Naive thymus-derived CD4-positive, alpha-beta T cell (primary cell): ENCODE data around the gene LGALS7B. TPM values are rescaled to one million over a fixed set of nuclear protein-coding genes. Genes with fewer than 3 reads are reported as not detected.

Experiments used
- ATAC-seq: fragments of 150-1000 bp; cut with Tn5 transposase; 2 replicates; pipeline ENCODE4 v1.10.0; 2021; ENCODE audit warnings: mild to moderate bottlenecking, moderate library complexity
- CTCF ChIA-PET: fragments of 350-600 bp; sonication (Branson Sonifier 250); formaldehyde crosslinking; loops from one replicate; lab custom pipeline; 2021; ENCODE audit warnings: antibody characterized with exemption; lab: Charles Lee
- POLR2A ChIA-PET: fragments of 350-600 bp; sonication (Branson Sonifier 250); formaldehyde crosslinking; loops from one replicate; lab custom pipeline; 2021; ENCODE audit warnings: antibody characterized with exemption, inconsistent platforms; lab: Charles Lee
- DNase-seq, 9 donors: peaks; one replicate each; pipeline versions ENCODE4 v3.0.0 to v3.0.0-alpha.2; 2020 to 2022; ENCODE audit warnings: mixed read lengths in 1 of 9
- H3K27ac ChIP-seq: one replicate; pipeline ENCODE4 v1.7.0; 2013; ENCODE audit warnings: mild to moderate bottlenecking, low read depth, low read length, moderate library complexity
- H3K27me3 ChIP-seq, 2 donors: one replicate each; pipeline ENCODE4 v1.7.0; 2013; ENCODE audit warnings: low read length in 2 of 2, mild to moderate bottlenecking in 2 of 2, moderate library complexity in 2 of 2; ENCODE audit not compliant: control insufficient read depth in 2 of 2, insufficient read depth in 2 of 2
- H3K36me3 ChIP-seq, 3 experiments: 1 replicate in 2 of 3; 2 replicates in 1 of 3; pipeline ENCODE4 v1.7.0; 2013; ENCODE audit warnings: low read length in 3 of 3, mild to moderate bottlenecking in 3 of 3, moderate library complexity in 1 of 3; ENCODE audit not compliant: insufficient read depth in 3 of 3, control insufficient read depth in 2 of 3
- H3K4me1 ChIP-seq, 2 donors: one replicate each; pipeline ENCODE4 v1.7.0; 2013; ENCODE audit warnings: low read length in 2 of 2, mild to moderate bottlenecking in 2 of 2, moderate library complexity in 1 of 2; ENCODE audit not compliant: control insufficient read depth in 2 of 2, insufficient read depth in 2 of 2
- H3K4me3 ChIP-seq: 2 replicates; pipeline ENCODE4 v1.7.0; 2013; ENCODE audit warnings: mild to moderate bottlenecking, low read length
- H3K9me3 ChIP-seq, 3 experiments: 1 replicate in 2 of 3; 2 replicates in 1 of 3; pipeline ENCODE4 v1.7.0; 2013; ENCODE audit warnings: low read length in 3 of 3; ENCODE audit not compliant: control insufficient read depth in 2 of 3
- H3K27ac Mint-ChIP-seq, 9 donors: one replicate each; pipeline ENCODE4 v1.8.0; 2020 to 2022; ENCODE audit warnings: mixed read lengths in 9 of 9, mild to moderate bottlenecking in 8 of 9, moderate library complexity in 5 of 9, inconsistent platforms in 2 of 9
- H3K27me3 Mint-ChIP-seq, 5 donors: one replicate each; pipeline ENCODE4 v1.8.0; 2021 to 2022; ENCODE audit warnings: mixed read lengths in 5 of 5, mild to moderate bottlenecking in 1 of 5
- H3K36me3 Mint-ChIP-seq, 5 donors: one replicate each; pipeline ENCODE4 v1.8.0; 2020 to 2022; ENCODE audit warnings: mixed read lengths in 5 of 5, mild to moderate bottlenecking in 3 of 5, inconsistent platforms in 1 of 5
- H3K4me1 Mint-ChIP-seq, 7 donors: one replicate each; pipeline ENCODE4 v1.8.0; 2020 to 2022; ENCODE audit warnings: mixed read lengths in 7 of 7, mild to moderate bottlenecking in 3 of 7, inconsistent platforms in 1 of 7
- H3K4me3 Mint-ChIP-seq, 10 donors: one replicate each; pipeline ENCODE4 v1.8.0; 2020 to 2022; ENCODE audit warnings: mild to moderate bottlenecking in 10 of 10, mixed read lengths in 10 of 10, moderate library complexity in 6 of 10, inconsistent platforms in 2 of 10
- H3K9me3 Mint-ChIP-seq, 11 donors: one replicate each; pipeline ENCODE4 v1.8.0; 2020 to 2022; ENCODE audit warnings: mixed read lengths in 11 of 11, mild to moderate bottlenecking in 4 of 11, inconsistent platforms in 1 of 11, moderate library complexity in 1 of 11
- intact Hi-C, 2 donors: fragments of 100-400 bp; cut with micrococcal nuclease; formaldehyde crosslinking; loops; one replicate each; pipeline ENCODE4 v1.15.1; 2023
- polyA plus RNA-seq, 2 donors: library from polyadenylated mRNA; unstranded; fragments of 300-500 nt; fragmentation: Illumina TruSeq; gene quantifications; one replicate each; pipeline ENCODE4 v1.2.3, GENCODE V29; 2021
- total RNA-seq, 6 experiments: library from RNA in 5 of 6; stranded (reverse) in 5 of 6; gene quantifications; 1 replicate in 5 of 6; 2 replicates in 1 of 6; pipeline ENCODE4 v1.2.3 and lab custom pipeline; 2021 to 2026

The LGALS7B gene
- not detected for total RNA-seq
- not detected for polyA plus RNA-seq
- total RNA-seq (lab: John Stamatoyannopoulos, UW), result not detected

DNA sequence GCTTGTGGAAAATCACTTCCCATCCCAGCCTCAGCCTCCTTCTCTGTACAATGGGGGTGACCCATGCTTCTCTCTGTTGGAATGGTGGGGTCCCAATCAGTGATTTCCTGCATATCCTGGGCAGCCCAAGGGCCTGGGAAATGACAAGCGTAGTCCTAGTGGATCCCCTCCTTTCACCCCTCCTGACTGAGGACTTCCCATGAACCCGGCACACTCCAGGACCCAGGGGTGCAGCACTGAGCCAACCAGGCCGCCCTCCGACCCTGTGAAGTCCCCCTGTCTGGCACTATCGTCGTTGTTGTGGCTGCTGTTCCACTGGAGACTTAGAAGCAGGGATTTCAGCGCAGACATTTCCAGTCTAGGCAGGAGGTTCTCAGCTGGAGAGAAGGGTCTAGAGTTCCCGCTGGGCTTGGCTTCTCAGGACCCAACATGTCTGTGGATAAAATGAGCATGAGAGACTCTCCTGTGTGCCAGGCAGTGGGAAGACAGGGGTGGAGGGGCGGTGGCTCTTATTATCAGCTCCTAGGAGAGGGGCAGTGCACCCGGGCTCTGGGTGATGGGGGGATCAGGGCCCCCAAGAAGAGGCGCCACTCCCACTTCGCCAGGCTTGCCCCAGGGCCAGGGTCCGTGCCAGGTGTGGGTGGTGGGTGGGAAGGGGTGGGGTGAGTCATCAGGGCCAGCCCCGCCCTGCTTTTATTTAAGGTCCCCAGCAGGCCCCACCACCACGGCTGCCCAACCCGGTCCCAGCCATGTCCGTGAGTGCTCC is at the start of gene LGALS7B:
LGALS7B (plus strand) TSS at position 723 of the 766 bp plus-strand sequence; CDS start at position 750, 27 bp downstream.
- ChIA-PET POLR2A (no interaction called here), CTCF (no interaction called here)
- H3K27ac Mint-ChIP-seq, result peak within 1 kb of the TSS in 3 of 9 donors; percentile 7 to 76 (median 38)
- H3K36me3 Mint-ChIP-seq, result no peaks in the 10 kb centered on the region
- no peak within 1 kb of the TSS for H3K4me3 ChIP-seq
- no peaks in the 10 kb centered on the region for H3K36me3 ChIP-seq
- H3K4me1 ChIP-seq, result no peaks in the 10 kb centered on the region
- intact Hi-C loops, result loop anchor here in 1 of 2 donors (2.0 kb wide), 1 partner anchor 20 kb away; no protein-coding TSS in a partner anchor
- H3K9me3 ChIP-seq, result no peaks in the 10 kb centered on the region
- no peak for ATAC-seq
- no peaks in the 10 kb centered on the region for H3K9me3 Mint-ChIP-seq
- DNase-seq, result no peak
- peaks cover 0 to 4% (median 0%) of the 10 kb centered on the region in 5 donors for H3K27me3 Mint-ChIP-seq
- H3K27ac ChIP-seq, result no peak within 1 kb of the TSS
- H3K27me3 ChIP-seq, result no peaks in the 10 kb centered on the region
- H3K4me3 Mint-ChIP-seq, result peak within 1 kb of the TSS in 2 of 10 donors; percentile 25 to 63
- peaks cover 0 to 7% (median 5%) of the 10 kb centered on the region in 7 donors for H3K4me1 Mint-ChIP-seq

DNA sequence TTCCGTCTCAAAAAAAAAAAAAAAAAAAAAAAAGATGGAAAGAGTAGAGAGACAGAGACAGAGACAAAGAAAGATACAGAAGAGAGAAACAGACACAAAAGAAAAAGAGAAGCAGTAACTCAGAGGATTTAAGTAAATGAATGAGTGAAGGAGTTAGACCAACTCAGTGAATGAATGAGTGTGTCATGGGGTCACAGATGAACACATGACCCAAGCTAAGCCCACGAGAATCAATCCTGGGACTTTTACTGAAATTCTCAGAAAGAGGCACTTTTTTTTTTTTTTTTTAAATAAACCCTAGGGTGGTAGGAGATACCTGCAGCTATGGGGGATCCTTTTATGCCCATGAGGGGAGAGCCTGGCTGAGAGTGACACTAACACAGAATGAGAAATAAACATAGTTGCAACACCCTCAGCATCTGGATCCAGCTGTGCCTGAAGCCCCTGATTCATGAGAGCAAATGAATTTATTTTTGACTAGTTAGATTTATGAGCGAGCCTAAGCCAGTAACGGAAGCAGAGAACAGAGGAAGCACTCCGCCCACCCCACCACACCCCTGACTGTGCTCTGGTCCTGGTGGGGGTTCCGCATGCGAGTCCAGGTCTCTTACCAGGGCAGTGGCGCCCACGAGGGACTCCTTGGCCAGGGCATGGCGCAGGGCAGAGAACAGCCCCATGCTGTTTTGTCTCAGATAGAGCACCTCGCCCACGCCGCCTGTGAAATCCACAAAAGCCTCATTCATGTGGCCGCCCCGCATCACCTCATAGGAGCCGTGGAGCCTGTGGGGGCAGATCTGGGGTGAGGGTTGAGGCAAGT is 49.4 kb upstream of the LGALS7B start:
- DNase-seq, result no peak
- CTCF ChIA-PET, result no interaction called here

DNA sequence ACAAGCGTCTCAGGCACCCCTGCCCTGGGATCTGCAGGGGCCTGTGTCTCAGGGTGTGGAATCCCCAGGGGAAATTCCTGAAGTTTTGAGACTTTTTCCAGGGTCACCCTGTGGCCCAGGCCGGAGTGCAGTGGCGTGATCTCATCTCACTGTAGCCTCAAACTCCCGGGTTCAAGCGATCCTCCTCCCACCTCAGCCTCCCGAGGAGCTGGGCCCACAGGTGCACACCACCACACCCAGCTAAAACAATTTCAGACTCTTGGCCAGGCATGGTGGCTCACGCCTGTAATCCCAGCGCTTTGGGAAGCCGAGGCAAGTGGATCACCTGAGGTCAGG is 48.8 kb upstream of the LGALS7B start:
- intact Hi-C loops, result no loop called here
- peaks cover 2 to 13% of the 10 kb centered on the region in 2 donors for H3K4me1 ChIP-seq
- peaks cover 7 to 29% (median 14%) of the 10 kb centered on the region in 7 donors for H3K4me1 Mint-ChIP-seq
- H3K27ac Mint-ChIP-seq, result no peak overlapping the region
- ChIA-PET CTCF (no interaction called here), POLR2A (interaction anchor here (0.7 kb wide), 2 partner anchors 106 to 109 kb away, joined by 3 to 4 read pairs; no protein-coding TSS in a partner anchor)
- H3K4me3 Mint-ChIP-seq, result no peak overlapping the region
- DNase-seq, result no peak
- H3K4me3 ChIP-seq, result no peak overlapping the region
- peaks cover 0 to 3% (median 0%) of the 10 kb centered on the region in 5 donors for H3K36me3 Mint-ChIP-seq
- no peaks in the 10 kb centered on the region for H3K36me3 ChIP-seq
- H3K9me3 ChIP-seq, result no peaks in the 10 kb centered on the region
- ATAC-seq, result no peak
- no peak overlapping the region for H3K27ac ChIP-seq
- H3K27me3 ChIP-seq, result no peaks in the 10 kb centered on the region
- H3K9me3 Mint-ChIP-seq, result peaks cover 0 to 3% (median 0%) of the 10 kb centered on the region in 11 donors
- peaks cover 0 to 10% (median 0%) of the 10 kb centered on the region in 5 donors for H3K27me3 Mint-ChIP-seq

More for the DNA sequence above, 49.4 kb upstream of the LGALS7B start:
- Histone ChIP-seq H3K27me3 (no peaks in the 10 kb centered on the region), H3K9me3 (no peaks in the 10 kb centered on the region), H3K36me3 (no peaks in the 10 kb centered on the region), H3K4me3 (no peak overlapping the region), H3K4me1 (peaks cover 8 to 19% of the 10 kb centered on the region in 2 donors), H3K27ac (no peak overlapping the region)
- Mint-ChIP-seq H3K4me3 (peak overlapping the region in 2 of 10 donors; percentile 29 to 30), H3K27ac (peak overlapping the region in 2 of 9 donors; percentile 13 to 52), H3K36me3 (peaks cover 0 to 3% (median 0%) of the 10 kb centered on the region in 5 donors), H3K9me3 (peaks cover 0 to 5% (median 0%) of the 10 kb centered on the region in 11 donors), H3K4me1 (peaks cover 7 to 33% (median 20%) of the 10 kb centered on the region in 7 donors), H3K27me3 (peaks cover 0 to 10% (median 0%) of the 10 kb centered on the region in 5 donors)
- POLR2A ChIA-PET, result interaction anchor here (0.6 to 0.7 kb wide), 3 partner anchors 106 to 817 kb away, joined by 3 to 4 read pairs (median 3); no protein-coding TSS in a partner anchor
- intact Hi-C loops, result loop anchor here in 1 of 2 donors (5.0 kb wide), 1 partner anchor 92 kb away; the partner anchor contains the start of gene ACTN4
- no peak for ATAC-seq

DNA sequence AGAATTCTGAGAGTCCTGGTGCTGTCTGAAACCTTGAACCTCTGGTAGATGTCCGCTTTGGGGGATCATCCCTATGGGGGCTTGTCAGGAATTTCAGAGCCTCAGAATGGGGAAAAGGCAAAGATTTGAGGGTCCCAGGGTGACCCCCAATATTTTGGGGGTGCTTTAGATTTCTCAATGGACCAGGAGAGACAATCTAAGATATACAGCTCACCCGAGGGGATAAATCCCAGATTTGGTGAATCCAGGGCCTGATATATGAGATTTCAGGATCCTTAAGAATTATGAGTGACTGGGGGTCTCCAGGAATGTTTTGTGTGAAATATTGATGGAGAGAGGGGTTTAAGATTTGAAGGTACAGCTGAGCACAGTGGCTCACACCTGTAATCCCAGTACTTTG is 48.1 kb upstream of the LGALS7B start:
- Mint-ChIP-seq H3K27me3 (peaks cover 0 to 10% (median 0%) of the 10 kb centered on the region in 5 donors), H3K27ac (no peak overlapping the region), H3K4me3 (no peak overlapping the region), H3K9me3 (peaks cover 0 to 3% (median 0%) of the 10 kb centered on the region in 11 donors), H3K4me1 (peaks cover 7 to 29% (median 12%) of the 10 kb centered on the region in 7 donors), H3K36me3 (peaks cover 0 to 3% (median 0%) of the 10 kb centered on the region in 5 donors)
- ChIA-PET POLR2A (no interaction called here), CTCF (no interaction called here)
- no peak for DNase-seq
- intact Hi-C loops, result no loop called here
- H3K36me3 ChIP-seq, result no peaks in the 10 kb centered on the region
- no peaks in the 10 kb centered on the region for H3K9me3 ChIP-seq
- no peaks in the 10 kb centered on the region for H3K27me3 ChIP-seq
- H3K27ac ChIP-seq, result no peak overlapping the region
- H3K4me1 ChIP-seq, result peaks cover 0 to 12% of the 10 kb centered on the region in 2 donors
- ATAC-seq, result no peak
- H3K4me3 ChIP-seq, result no peak overlapping the region

DNA sequence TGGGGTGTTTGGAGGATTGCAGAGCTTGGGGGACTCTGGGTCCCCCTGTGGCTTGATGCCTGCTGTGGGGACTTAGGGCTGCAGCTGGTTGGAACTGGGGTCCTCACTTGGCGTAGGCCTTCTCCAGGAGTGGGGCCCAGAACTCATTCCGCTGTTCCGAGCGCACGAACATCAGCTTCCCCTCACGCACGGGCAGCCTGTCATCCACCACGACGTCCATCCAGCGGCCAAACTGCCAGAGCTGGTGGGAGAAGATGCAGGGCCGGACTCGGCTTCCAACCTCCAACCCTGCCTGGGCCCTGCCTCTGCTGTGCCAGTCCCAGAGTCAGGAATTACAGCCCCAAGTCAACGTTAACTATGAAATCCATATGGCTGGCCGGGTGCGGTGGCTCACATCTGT is 47.3 kb upstream of the LGALS7B start:
- CTCF ChIA-PET, result interaction anchor here (0.6 kb wide), 1 partner anchor 15 kb away, joined by 3 read pairs; no protein-coding TSS in a partner anchor
- peaks cover 0 to 7% (median 0%) of the 10 kb centered on the region in 5 donors for H3K27me3 Mint-ChIP-seq
- H3K27ac ChIP-seq, result no peak overlapping the region

DNA sequence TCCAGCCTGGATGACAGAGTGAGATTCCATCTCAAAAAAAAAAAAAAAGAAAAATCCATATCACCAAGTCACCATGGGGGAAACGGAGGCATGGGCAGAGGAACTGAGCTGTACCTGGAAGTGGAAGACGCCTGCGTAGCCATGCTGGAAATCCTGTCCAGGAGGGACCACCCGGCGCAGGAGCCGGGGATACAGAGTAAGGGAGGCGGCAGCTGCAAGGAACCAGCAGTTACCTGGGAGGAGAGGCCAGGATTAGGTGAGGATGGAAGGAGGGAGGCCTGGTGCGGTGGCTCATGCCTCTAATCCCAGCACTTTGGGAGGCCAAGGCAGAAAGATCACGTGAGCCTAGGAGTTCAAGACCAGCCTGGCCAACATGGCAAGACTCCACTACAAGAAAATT is 46.7 kb upstream of the LGALS7B start:
- CTCF ChIA-PET, result interaction anchor here (0.6 kb wide), 1 partner anchor 19 kb away, joined by 3 read pairs; no protein-coding TSS in a partner anchor
- Histone ChIP-seq H3K27ac (no peak overlapping the region), H3K9me3 (no peaks in the 10 kb centered on the region), H3K4me1 (peaks cover 0 to 12% of the 10 kb centered on the region in 2 donors), H3K27me3 (no peaks in the 10 kb centered on the region), H3K36me3 (no peaks in the 10 kb centered on the region), H3K4me3 (no peak overlapping the region)
- ATAC-seq (no peak), DNase-seq (no peak)
- no peak overlapping the region for H3K4me3 Mint-ChIP-seq
- peaks cover 0 to 3% (median 0%) of the 10 kb centered on the region in 11 donors for H3K9me3 Mint-ChIP-seq
- POLR2A ChIA-PET, result interaction anchor here (1.2 kb wide), 1 partner anchor 92 kb away, joined by 4 read pairs; no protein-coding TSS in a partner anchor
- H3K36me3 Mint-ChIP-seq, result peaks cover 0 to 3% (median 0%) of the 10 kb centered on the region in 5 donors
- peaks cover 0 to 6% (median 0%) of the 10 kb centered on the region in 5 donors for H3K27me3 Mint-ChIP-seq
- H3K27ac Mint-ChIP-seq, result no peak overlapping the region
- intact Hi-C loops, result no loop called here
- H3K4me1 Mint-ChIP-seq, result peaks cover 7 to 21% (median 12%) of the 10 kb centered on the region in 7 donors

More for the DNA sequence above, 47.3 kb upstream of the LGALS7B start:
- Histone ChIP-seq H3K36me3 (no peaks in the 10 kb centered on the region), H3K9me3 (no peaks in the 10 kb centered on the region), H3K4me1 (peaks cover 0 to 12% of the 10 kb centered on the region in 2 donors), H3K4me3 (no peak overlapping the region), H3K27me3 (no peaks in the 10 kb centered on the region)
- POLR2A ChIA-PET, result interaction anchor here (1.2 kb wide), 1 partner anchor 93 kb away, joined by 4 read pairs; no protein-coding TSS in a partner anchor
- H3K27ac Mint-ChIP-seq, result no peak overlapping the region
- DNase-seq (no peak), ATAC-seq (no peak)
- peaks cover 7 to 25% (median 12%) of the 10 kb centered on the region in 7 donors for H3K4me1 Mint-ChIP-seq
- H3K9me3 Mint-ChIP-seq, result peaks cover 0 to 3% (median 0%) of the 10 kb centered on the region in 11 donors
- intact Hi-C loops, result no loop called here
- H3K36me3 Mint-ChIP-seq, result peaks cover 0 to 3% (median 0%) of the 10 kb centered on the region in 5 donors
- no peak overlapping the region for H3K4me3 Mint-ChIP-seq
